GM12874 (cell line): ENCODE results near the gene ALK.

Experiments
- TF ChIP-seq, protein P1 (sequence below): IDR thresholded peaks from 2 replicates; pipeline ENCODE4 v1.5.1; 2011; ENCODE audit warnings: low read depth, mild to moderate bottlenecking, control low read depth, low read length, moderate library complexity; ENCODE audit not compliant: insufficient read depth

ALK gene

DNA sequence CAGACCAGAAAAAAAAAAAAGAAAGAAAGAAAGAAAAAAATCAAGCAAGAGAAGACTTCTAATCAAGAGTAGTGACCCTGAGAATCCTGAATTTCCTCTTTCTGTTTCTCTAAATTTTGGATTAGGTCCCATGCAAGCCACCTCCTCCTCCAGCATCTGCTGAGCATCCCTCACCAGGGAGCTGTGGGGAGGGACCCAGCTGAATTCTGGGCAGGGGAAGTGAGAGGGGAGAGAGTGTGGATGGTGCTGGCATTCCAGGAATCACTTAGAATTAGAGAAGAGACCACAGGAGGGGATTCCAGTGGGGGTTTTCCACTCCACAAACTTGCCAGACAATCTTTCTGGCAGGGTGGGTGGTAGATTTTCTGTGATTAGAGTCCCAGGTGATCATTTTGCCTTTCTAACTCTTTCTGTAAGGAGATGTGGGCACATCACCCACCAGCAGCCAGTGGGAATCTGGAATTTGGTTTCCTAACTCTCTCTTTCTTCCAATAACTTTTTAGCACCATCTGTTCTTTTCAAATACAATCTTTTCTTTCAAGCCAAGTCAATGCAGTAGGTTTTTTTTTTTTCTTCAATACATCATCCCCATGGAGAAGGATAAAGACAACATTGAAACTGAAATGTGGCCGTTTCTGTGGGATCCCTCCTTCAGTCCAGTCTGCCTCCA, 526.9 kb downstream of the ALK start:
- TF ChIP-seq, protein P1, sequence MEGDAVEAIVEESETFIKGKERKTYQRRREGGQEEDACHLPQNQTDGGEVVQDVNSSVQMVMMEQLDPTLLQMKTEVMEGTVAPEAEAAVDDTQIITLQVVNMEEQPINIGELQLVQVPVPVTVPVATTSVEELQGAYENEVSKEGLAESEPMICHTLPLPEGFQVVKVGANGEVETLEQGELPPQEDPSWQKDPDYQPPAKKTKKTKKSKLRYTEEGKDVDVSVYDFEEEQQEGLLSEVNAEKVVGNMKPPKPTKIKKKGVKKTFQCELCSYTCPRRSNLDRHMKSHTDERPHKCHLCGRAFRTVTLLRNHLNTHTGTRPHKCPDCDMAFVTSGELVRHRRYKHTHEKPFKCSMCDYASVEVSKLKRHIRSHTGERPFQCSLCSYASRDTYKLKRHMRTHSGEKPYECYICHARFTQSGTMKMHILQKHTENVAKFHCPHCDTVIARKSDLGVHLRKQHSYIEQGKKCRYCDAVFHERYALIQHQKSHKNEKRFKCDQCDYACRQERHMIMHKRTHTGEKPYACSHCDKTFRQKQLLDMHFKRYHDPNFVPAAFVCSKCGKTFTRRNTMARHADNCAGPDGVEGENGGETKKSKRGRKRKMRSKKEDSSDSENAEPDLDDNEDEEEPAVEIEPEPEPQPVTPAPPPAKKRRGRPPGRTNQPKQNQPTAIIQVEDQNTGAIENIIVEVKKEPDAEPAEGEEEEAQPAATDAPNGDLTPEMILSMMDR, result no peak

DNA sequence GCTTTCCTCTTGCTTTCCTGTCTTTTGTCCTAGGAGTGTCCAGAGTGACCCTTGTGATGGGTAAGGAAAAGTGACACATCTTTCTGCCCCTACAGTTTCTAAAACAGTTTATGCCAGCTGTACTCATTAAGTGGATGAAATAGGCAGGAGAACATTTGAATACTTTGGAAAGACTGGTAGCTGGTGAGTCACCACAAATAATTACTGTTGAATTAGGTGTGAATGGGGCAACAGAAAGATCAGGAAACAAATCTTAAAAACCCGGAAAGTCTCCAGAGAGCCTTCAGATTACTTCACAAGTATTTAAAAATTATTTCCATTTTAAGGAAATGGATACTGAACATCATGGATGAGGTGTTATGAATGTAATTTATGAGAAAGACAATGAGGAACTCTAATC, 527.7 kb downstream of the ALK start:
- TF ChIP-seq, protein P1, result no peak

- TF ChIP-seq, protein P1, result no peak
Observed at GRCh38 chr2:29392774-29393173, 528.6 kb downstream of the ALK start.

DNA sequence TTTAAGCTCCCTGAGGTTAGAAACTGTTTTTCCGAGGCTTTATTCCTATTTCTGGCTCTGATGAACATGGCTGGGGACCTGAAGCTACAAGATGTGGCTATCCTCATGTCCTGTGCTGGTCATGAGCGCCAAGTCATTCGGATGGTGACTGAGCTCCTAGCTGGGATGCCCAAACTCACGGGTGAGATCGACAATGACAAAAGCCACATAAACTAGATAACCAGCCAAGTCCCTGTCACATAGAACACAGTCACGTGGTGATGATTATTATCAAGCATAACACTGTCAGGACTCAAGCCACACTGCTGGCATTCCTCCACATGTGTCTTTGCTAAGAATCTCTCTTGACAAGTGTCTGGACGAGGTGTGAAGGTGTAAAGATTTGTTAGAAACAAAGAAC, 531.2 kb downstream of the ALK start:
- TF ChIP-seq, protein P1, result no peak

DNA sequence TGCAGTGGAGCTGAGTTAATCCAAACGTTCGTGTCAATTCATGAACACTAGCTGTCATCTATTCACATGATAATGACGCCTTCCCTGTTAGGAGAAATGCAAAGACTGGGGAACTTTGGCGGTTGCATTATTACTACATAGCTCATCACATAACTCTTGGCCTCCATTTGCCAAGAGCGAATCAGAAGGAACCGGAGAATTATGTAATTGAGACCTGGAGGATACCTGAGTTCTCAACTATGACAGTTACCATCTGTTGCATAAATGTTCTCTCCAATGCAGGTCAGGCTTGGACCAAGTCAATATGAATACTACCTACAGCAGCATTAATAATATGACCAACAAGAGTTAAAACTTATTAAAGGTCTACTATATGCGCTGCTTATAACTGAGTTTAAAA, 531.7 kb downstream of the ALK start:
- TF ChIP-seq, protein P1, result no peak

DNA sequence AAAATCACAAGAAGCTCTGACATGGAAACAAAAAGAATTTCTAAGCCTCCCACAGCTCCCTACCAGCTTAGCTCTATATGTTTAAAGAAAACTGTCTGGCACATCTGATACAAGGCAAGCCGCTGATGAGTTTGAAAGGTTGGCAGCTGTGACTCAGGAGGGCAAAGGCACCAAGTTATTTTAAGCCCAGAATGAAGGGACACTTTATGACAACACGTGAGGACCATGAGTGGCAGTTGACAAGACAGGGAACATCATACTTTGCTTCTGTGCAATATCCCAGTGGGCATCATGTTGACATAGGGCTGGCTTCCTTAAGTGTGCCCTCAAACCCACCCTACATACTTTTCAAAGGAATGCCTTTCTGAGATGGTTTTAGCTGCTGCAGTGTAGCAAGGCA, 533.3 kb downstream of the ALK start:
- TF ChIP-seq, protein P1, result no peak

DNA sequence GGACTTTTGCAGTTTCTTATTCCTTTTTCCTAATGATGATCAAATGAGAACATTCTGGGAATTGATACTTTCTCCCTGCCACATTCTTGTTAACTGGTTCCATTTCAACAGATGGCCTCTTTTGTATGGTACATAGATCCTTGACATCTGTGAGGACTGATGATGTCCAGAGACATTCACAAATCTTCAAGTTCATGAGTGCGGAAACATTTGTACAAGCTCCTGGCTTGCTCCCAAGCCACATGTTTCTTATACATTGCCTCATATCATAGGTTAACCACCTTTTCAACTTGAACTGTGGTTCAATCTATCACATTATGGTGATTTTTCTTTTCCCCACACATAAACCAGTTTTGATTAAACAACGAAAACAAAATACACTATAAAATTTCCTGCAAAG, 538.9 kb downstream of the ALK start:
- TF ChIP-seq, protein P1, result no peak

- TF ChIP-seq, protein P1, result no peak
Observed at GRCh38 chr2:29377788-29378187, 543.6 kb downstream of the ALK start.
